Astrocyte of the cerebellum (primary cell): Measurements from ENCODE around the gene STUM.

Experiments
- DNase-seq: peaks from one replicate; pipeline ENCODE4 v3.0.0-alpha.2; 2011; ENCODE audit warnings: low read depth
- H3K4me3 ChIP-seq: 2 replicates; pipeline ENCODE4 v1.5.1; 2011; ENCODE audit warnings: mild to moderate bottlenecking, low read depth, low read length, moderate library complexity
- in situ Hi-C: cut with HindIII; loops from 2 replicates; pipeline ENCODE4 v1.10.0; 2017; ENCODE audit warnings: low sequenced_read_pairs
- TF ChIP-seq, protein P1 (sequence below): IDR thresholded peaks from 2 replicates; pipeline ENCODE4 v1.5.1; 2012; ENCODE audit warnings: low read length, low read depth, moderate library complexity, mild to moderate bottlenecking; ENCODE audit errors: missing control alignments

The STUM gene

DNA sequence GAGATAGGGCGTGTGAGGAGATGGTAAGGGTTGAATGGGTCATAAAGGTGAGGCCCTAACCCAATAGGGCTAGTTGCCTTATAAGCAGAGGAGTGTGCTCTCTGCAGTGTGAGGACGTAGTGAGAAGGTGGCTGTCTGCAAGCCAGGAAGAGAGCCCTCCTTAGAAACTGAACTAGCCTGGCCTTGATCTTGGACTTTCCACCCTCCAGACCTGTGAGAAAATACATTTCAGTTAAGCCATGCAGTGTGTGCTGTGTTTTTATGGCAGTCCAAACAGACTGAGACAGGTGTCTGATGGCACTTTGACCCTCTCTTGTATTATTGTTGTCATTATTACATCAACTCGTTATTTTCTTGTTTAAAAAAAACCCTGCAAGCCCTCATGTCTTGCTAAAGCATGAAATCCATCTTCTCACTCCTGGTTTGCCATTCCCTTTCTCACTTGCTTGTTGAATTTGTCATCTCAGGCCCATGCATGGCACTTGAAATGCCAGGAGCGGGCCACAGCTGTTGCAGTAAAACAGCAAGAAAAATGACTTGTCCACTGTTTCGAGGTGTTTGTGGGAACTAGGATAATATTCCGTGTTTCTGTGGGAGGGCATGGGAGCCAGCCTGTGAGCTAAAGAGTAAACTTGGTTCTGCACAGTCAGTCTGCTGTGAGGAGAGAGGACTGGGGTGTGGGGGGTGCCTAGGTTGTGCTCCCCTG lies 78.6 kb downstream of the STUM start:
- in situ Hi-C loops, result loop anchor here (25.0 kb wide), 1 partner anchor 210 kb away; no protein-coding TSS in a partner anchor
- TF ChIP-seq, protein P1, sequence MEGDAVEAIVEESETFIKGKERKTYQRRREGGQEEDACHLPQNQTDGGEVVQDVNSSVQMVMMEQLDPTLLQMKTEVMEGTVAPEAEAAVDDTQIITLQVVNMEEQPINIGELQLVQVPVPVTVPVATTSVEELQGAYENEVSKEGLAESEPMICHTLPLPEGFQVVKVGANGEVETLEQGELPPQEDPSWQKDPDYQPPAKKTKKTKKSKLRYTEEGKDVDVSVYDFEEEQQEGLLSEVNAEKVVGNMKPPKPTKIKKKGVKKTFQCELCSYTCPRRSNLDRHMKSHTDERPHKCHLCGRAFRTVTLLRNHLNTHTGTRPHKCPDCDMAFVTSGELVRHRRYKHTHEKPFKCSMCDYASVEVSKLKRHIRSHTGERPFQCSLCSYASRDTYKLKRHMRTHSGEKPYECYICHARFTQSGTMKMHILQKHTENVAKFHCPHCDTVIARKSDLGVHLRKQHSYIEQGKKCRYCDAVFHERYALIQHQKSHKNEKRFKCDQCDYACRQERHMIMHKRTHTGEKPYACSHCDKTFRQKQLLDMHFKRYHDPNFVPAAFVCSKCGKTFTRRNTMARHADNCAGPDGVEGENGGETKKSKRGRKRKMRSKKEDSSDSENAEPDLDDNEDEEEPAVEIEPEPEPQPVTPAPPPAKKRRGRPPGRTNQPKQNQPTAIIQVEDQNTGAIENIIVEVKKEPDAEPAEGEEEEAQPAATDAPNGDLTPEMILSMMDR, result no peak
- H3K4me3 ChIP-seq, result no peak overlapping the region
- no peak for DNase-seq

GRCh38 chr1:226627924-226628611 lies 79.5 kb downstream of the STUM start:
- TF ChIP-seq, protein P1, result no peak
- no peak for DNase-seq
- in situ Hi-C loops, result loop anchor here (25.0 kb wide), 1 partner anchor 209 kb away; no protein-coding TSS in a partner anchor
- no peak overlapping the region for H3K4me3 ChIP-seq

DNA sequence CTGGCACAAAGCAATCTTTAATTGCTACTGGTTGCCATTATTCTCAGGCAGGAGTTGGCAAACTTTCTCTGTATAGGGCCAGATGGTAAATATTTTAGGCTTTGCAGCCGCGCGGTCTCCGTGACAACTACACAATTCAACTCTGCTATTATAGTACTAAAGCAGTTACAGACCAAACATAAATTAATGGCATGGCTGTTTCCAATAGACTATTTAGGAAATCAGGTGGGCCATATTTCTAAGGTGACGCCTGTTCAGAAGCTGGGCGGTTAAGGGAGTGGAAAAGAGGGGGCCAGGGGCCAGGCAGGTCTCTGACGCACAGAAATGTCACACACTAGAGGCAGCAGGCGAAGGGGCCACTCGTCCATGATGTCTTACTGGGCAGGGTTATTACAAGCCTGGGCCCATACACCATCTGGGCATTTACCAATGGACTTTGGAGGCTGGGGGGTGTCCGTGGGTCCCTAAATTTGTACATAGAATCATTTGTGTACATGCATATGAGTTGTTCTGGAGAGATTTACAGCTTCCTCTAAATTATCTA lies 80.1 kb downstream of the STUM start:
- no peak overlapping the region for H3K4me3 ChIP-seq
- in situ Hi-C loops, result loop anchor here (25.0 kb wide), 1 partner anchor 209 kb away; no protein-coding TSS in a partner anchor
- TF ChIP-seq, protein P1, result no peak
- no peak for DNase-seq

GRCh38 chr1:226629210-226629895 lies 80.8 kb downstream of the STUM start:
- no peak for DNase-seq
- TF ChIP-seq, protein P1, result no peak
- no peak overlapping the region for H3K4me3 ChIP-seq
- in situ Hi-C loops, result loop anchor here (25.0 kb wide), 1 partner anchor 208 kb away; no protein-coding TSS in a partner anchor

- in situ Hi-C loops, result loop anchor here (25.0 kb wide), 1 partner anchor 207 kb away; no protein-coding TSS in a partner anchor
- TF ChIP-seq, protein P1, result no peak
- no peak overlapping the region for H3K4me3 ChIP-seq
- no peak for DNase-seq
Measured at GRCh38 chr1:226629896-226630550, 81.5 kb downstream of the STUM start.
